Brain microvascular endothelial cell (primary cell): Measurements from ENCODE around the gene DPYSL3.

Experiments
- DNase-seq: peaks from one replicate; pipeline ENCODE4 v3.0.0-alpha.2; 2020
- H3K27ac ChIP-seq: fragments of 250-450 bp; sonication (Bioruptor Pico); 2 replicates; pipeline ENCODE4 v1.5.1; 2020; ENCODE audit warnings: mild to moderate bottlenecking, moderate library complexity
- H3K27me3 ChIP-seq: fragments of 250-450 bp; sonication (Bioruptor Pico); replicated peaks from 2 replicates; pipeline ENCODE4 v1.5.1; 2020; ENCODE audit warnings: mild to moderate bottlenecking
- H3K36me3 ChIP-seq: fragments of 250-450 bp; sonication (Bioruptor Pico); replicated peaks from 2 replicates; pipeline ENCODE4 v1.5.1; 2020; ENCODE audit warnings: mild to moderate bottlenecking
- H3K4me3 ChIP-seq: 2 replicates; pipeline ENCODE4 v1.5.1; 2011; ENCODE audit warnings: low read depth, mild to moderate bottlenecking, control low read depth, low read length, moderate library complexity
- in situ Hi-C: cut with HindIII; loops from 2 replicates; pipeline ENCODE4 v1.10.0; 2017; ENCODE audit warnings: low sequenced_read_pairs, low pct_ligation_motif_present
- TF ChIP-seq, protein P1 (sequence below): IDR thresholded peaks from 2 replicates; pipeline ENCODE4 v1.5.1; 2011; ENCODE audit warnings: low read depth, mild to moderate bottlenecking, moderate library complexity, low read length, control low read depth, inconsistent platforms; ENCODE audit errors: missing control alignments

The DPYSL3 gene

DNA sequence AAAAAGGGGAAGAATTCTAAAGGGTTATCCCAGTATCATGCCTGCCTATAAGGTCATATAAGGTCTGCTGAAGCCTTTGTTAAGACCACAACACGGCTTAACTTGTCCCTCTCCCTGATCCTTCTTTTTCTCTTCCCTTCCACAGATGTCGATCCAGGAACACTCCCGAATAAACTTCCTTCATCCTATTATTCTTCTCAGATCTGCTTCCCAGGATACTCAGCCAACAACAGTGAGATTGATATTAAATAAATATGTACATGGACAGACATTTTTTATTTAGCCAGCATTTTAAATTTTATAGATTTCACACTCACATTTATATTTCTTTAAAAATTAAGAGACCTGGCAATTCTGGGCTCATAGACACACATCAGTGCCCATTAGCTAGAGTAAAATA lies 44.1 kb downstream of the DPYSL3 start:
- in situ Hi-C loops: loop anchor here (25.0 kb wide), 1 partner anchor 97 kb away; no protein-coding TSS in a partner anchor

DNA sequence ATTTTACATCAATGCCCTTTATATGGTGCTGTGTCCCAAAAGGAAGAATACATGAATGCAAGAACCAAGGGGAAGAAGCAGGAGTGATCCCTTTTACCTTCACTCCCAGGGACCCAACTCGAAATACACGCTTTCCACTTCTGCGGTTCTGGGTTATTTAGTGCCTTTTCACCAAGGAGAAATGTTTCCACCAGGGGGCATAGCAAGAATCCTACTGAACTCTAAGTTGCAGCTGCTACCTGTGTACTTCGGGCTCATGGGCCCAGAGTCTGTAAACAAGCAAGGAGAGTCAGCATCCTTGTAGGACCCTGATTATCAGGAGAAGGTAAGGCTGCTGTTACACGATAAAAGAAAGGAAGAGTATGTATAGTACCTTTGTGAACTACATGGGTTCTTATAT lies 45.7 kb downstream of the DPYSL3 start:
- in situ Hi-C loops: loop anchor here (25.0 kb wide), 1 partner anchor 98 kb away; no protein-coding TSS in a partner anchor
- TF ChIP-seq, protein P1, sequence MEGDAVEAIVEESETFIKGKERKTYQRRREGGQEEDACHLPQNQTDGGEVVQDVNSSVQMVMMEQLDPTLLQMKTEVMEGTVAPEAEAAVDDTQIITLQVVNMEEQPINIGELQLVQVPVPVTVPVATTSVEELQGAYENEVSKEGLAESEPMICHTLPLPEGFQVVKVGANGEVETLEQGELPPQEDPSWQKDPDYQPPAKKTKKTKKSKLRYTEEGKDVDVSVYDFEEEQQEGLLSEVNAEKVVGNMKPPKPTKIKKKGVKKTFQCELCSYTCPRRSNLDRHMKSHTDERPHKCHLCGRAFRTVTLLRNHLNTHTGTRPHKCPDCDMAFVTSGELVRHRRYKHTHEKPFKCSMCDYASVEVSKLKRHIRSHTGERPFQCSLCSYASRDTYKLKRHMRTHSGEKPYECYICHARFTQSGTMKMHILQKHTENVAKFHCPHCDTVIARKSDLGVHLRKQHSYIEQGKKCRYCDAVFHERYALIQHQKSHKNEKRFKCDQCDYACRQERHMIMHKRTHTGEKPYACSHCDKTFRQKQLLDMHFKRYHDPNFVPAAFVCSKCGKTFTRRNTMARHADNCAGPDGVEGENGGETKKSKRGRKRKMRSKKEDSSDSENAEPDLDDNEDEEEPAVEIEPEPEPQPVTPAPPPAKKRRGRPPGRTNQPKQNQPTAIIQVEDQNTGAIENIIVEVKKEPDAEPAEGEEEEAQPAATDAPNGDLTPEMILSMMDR: peak; percentile 68
- Histone ChIP-seq H3K36me3 (no peaks in the 10 kb centered on the region), H3K27ac (no peak overlapping the region), H3K27me3 (no peaks in the 10 kb centered on the region), H3K4me3 (no peak overlapping the region)
- DNase-seq: peak; percentile 46

More for the DNA sequence above, 44.1 kb downstream of the DPYSL3 start:
- TF ChIP-seq, protein P1: no peak
- no peak overlapping the region for H3K27ac ChIP-seq
- no peaks in the 10 kb centered on the region for H3K36me3 ChIP-seq
- H3K27me3 ChIP-seq: no peaks in the 10 kb centered on the region
- H3K4me3 ChIP-seq: no peak overlapping the region
- DNase-seq: no peak

DNA sequence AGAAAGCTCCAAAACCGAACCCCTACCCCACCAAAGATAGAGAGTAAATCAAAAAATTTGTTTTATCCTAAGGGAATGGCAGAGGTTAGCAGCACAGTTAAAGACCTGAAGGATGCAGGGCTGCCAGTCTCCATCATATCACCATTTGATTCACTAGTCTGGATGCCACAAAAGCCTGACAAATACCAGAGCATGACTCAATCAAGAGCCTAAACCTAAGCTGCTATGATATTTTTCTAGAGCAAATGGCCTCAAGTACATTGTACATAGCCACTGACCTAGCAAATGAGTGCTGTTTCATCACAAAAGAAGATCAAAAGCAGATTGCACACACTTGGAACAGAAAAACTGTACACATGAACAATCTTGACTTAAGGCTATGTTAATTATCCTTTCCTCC lies 48.0 kb downstream of the DPYSL3 start:
- in situ Hi-C loops: loop anchor here (25.0 kb wide), 1 partner anchor 100 kb away; no protein-coding TSS in a partner anchor
- TF ChIP-seq, protein P1: no peak
- Histone ChIP-seq H3K4me3 (no peak overlapping the region), H3K27me3 (no peaks in the 10 kb centered on the region), H3K27ac (no peak overlapping the region), H3K36me3 (no peaks in the 10 kb centered on the region)
- DNase-seq: no peak

DNA sequence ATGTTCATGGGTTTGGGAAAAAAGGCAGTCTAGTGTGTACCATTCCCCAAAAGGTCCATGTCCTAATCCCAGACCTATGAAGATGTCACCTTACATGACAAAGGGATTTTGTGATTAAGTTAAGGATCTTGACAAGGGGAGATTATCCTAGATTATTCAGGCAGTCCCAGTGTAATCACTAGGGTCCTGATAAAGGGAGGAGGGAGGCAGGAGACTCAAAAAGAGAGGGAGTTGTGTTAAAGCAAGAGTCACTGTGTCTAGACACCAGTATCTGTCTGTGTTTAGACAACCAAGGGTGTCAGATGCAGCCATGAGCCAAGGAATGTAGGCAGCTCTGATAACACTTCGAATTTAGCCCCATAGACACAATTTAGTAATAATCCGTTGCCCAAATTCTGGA lies 49.5 kb downstream of the DPYSL3 start:
- Histone ChIP-seq H3K36me3 (no peaks in the 10 kb centered on the region), H3K27me3 (no peaks in the 10 kb centered on the region), H3K27ac (no peak overlapping the region), H3K4me3 (no peak overlapping the region)
- no peak for DNase-seq
- in situ Hi-C loops: loop anchor here (25.0 kb wide), 1 partner anchor 102 kb away; no protein-coding TSS in a partner anchor
- TF ChIP-seq, protein P1: no peak

DNA sequence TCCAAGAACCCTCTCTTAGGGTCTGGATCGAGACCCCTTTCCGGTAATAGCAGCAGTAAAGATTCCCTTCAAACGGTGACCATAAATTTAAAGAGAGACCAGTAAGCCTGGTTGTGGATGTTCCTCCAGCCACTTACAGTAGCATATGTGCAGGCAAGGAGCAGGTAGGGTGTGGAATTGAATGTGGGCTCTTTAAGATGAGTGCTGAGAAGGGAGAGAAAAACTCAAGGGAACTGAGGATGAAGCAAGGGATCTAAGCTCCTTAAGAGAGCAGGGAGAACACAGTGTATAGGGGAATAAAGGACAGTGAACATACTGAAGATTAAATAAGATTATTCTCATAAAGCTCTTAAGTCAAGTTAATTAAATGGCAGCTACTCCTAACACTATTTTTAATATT lies 51.3 kb downstream of the DPYSL3 start:
- no peak overlapping the region for H3K27ac ChIP-seq
- no peaks in the 10 kb centered on the region for H3K27me3 ChIP-seq
- no peaks in the 10 kb centered on the region for H3K36me3 ChIP-seq
- H3K4me3 ChIP-seq: no peak overlapping the region
- in situ Hi-C loops: loop anchor here (25.0 kb wide), 1 partner anchor 104 kb away; no protein-coding TSS in a partner anchor
- DNase-seq: no peak
- TF ChIP-seq, protein P1: no peak
